ENCODE results near the gene FSTL4.

DNA sequence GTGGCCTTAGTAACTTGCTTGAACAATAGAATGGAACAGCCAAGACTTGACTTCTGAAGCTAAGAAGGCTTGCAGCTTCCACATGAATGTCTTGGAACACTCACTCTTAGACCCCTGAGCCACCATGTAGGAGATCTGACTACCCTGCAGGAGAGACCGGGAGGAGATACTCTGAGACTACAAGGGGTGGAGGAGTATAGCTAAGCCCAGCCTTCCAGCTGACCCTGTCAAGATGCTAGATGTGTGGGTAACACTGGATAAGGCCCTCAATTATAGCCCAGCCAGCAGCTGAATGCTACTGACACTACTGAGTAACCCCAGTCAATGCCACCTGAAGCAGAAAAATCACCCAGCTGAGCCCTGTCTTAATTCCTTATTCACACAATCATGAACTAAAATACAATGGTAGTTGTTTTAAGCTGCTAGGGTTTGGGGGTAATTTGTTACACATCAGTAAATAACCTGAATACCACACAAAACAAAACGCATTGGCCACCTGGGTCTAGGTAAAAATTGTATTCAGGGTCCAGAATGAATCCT is 180.9 kb downstream of the FSTL4 start:
- TF ChIP-seq, protein P1, sequence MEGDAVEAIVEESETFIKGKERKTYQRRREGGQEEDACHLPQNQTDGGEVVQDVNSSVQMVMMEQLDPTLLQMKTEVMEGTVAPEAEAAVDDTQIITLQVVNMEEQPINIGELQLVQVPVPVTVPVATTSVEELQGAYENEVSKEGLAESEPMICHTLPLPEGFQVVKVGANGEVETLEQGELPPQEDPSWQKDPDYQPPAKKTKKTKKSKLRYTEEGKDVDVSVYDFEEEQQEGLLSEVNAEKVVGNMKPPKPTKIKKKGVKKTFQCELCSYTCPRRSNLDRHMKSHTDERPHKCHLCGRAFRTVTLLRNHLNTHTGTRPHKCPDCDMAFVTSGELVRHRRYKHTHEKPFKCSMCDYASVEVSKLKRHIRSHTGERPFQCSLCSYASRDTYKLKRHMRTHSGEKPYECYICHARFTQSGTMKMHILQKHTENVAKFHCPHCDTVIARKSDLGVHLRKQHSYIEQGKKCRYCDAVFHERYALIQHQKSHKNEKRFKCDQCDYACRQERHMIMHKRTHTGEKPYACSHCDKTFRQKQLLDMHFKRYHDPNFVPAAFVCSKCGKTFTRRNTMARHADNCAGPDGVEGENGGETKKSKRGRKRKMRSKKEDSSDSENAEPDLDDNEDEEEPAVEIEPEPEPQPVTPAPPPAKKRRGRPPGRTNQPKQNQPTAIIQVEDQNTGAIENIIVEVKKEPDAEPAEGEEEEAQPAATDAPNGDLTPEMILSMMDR (IDR thresholded peaks at IDR 0.05): no peak
- TF ChIP-seq POLR2A (IDR thresholded peaks at IDR 0.05): no peak

All from body of pancreas (tissue), 4 donors.